Calu3 (cell line): ENCODE results near the gene JAK2. TPM values are rescaled to one million over a fixed set of nuclear protein-coding genes. Genes with fewer than 3 reads are reported as not detected.
"Not testable (repeated sequence)": the region's sequence is repeated elsewhere in the genome, so short reads cannot be mapped to it uniquely, and the experiment has no call there.

Experiments
- BruUV-seq: library from RNA; stranded (reverse); fragments of 400-500 nt; replicated peaks from 2 replicates; lab custom pipeline; 2021; lab: Mats Ljungman, UMichigan
- CTCF ChIA-PET: fragments of 300-600 bp; sonication (Branson Sonifier 250); formaldehyde crosslinking; loops from one replicate; lab custom pipeline; 2022; ENCODE audit warnings: antibody characterized with exemption; lab: Charles Lee
- DNase-seq: peaks from one replicate; pipeline ENCODE4 v3.0.0; 2022
- H3K27ac Mint-ChIP-seq: one replicate; pipeline ENCODE4 v1.8.0; 2022; ENCODE audit warnings: mixed read lengths; ENCODE audit not compliant: unreplicated experiment
- H3K27me3 Mint-ChIP-seq: one replicate; pipeline ENCODE4 v1.8.0; 2022; ENCODE audit warnings: mixed read lengths; ENCODE audit not compliant: unreplicated experiment
- H3K36me3 Mint-ChIP-seq: one replicate; pipeline ENCODE4 v1.8.0; 2022; ENCODE audit warnings: mild to moderate bottlenecking, moderate library complexity, mixed read lengths; ENCODE audit not compliant: insufficient read depth, unreplicated experiment
- H3K4me1 Mint-ChIP-seq: one replicate; pipeline ENCODE4 v1.8.0; 2022; ENCODE audit warnings: mild to moderate bottlenecking, low read depth, mixed read lengths; ENCODE audit not compliant: unreplicated experiment
- H3K4me3 Mint-ChIP-seq: one replicate; pipeline ENCODE4 v1.8.0; 2022; ENCODE audit warnings: mild to moderate bottlenecking, low read depth, moderate library complexity, mixed read lengths; ENCODE audit not compliant: unreplicated experiment
- H3K9me3 Mint-ChIP-seq: one replicate; pipeline ENCODE4 v1.8.0; 2022; ENCODE audit warnings: low read depth, mixed read lengths; ENCODE audit not compliant: unreplicated experiment
- CTCF ChIP-seq: fragments of 200-600 bp; IDR thresholded peaks from one replicate; pipeline ENCODE4 v1.8.0; 2022; ENCODE audit warnings: antibody characterized with exemption; ENCODE audit not compliant: unreplicated experiment
- intact Hi-C: fragments of 100-400 bp; cut with micrococcal nuclease; formaldehyde crosslinking; loops from one replicate; pipeline ENCODE4 v1.10.0; 2022; ENCODE audit not compliant: unreplicated experiment
- total RNA-seq: library from RNA; stranded (reverse); gene quantifications from 2 replicates; pipeline ENCODE4 v1.2.3, GENCODE V29; 2022

JAK2 gene
- total RNA-seq, 1 experiment from 2014 or later, result 6.3 TPM

DNA sequence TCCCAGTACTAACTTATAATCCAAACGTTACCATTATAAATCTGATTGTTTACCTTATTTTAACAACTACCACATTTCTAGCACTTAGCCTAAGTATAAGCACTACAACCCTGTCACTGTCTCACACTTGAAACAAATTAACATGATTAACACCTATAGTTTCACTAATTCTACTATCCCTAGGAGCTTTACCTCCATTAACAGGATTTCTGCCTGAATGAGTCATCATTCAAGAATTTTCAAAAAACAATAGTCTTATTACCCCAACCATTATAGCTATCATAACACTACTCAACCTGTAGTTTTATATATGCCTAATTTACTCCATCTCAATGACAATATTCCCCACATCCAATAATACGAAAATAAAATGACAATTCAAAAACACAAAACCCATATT is 110.7 kb downstream of the JAK2 start:
- H3K36me3 Mint-ChIP-seq, result no peaks in the 10 kb centered on the region
- no peaks in the 10 kb centered on the region for H3K4me1 Mint-ChIP-seq
- intact Hi-C loops, result no loop called here
- CTCF ChIA-PET, result no interaction called here
- DNase-seq, result no peak
- H3K27me3 Mint-ChIP-seq, result no peaks in the 10 kb centered on the region
- TF ChIP-seq CTCF, result no peak
- H3K4me3 Mint-ChIP-seq, result no peak overlapping the region
- H3K9me3 Mint-ChIP-seq, result no peaks in the 10 kb centered on the region
- BruUV-seq, result no TSS peak
- no peak overlapping the region for H3K27ac Mint-ChIP-seq

DNA sequence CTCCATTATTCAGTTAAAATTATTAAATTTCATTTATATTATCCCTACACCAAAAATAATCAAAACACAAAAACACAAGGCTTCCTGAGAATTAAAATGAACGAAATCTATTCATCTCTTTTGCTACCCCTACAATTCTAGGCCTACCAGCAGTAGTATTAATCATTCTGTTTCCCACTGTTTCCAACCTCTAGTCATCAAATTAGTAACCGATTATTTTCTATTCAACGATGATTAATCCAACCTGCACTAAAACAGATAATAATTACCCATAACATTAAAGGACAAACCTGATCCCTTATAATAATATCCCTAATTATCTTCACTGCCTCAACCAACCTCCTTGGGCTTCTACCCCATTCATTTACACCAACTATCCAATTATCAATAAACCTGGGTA is 114.4 kb downstream of the JAK2 start:
- Mint-ChIP-seq H3K4me3 (no peak overlapping the region), H3K27me3 (no peaks in the 10 kb centered on the region), H3K9me3 (peaks cover 14% of the 10 kb centered on the region), H3K36me3 (no peaks in the 10 kb centered on the region), H3K4me1 (no peaks in the 10 kb centered on the region), H3K27ac (no peak overlapping the region)
- no TSS peak for BruUV-seq
- CTCF ChIA-PET, result no interaction called here
- no peak for DNase-seq
- intact Hi-C loops, result no loop called here
- no peak for TF ChIP-seq CTCF

DNA sequence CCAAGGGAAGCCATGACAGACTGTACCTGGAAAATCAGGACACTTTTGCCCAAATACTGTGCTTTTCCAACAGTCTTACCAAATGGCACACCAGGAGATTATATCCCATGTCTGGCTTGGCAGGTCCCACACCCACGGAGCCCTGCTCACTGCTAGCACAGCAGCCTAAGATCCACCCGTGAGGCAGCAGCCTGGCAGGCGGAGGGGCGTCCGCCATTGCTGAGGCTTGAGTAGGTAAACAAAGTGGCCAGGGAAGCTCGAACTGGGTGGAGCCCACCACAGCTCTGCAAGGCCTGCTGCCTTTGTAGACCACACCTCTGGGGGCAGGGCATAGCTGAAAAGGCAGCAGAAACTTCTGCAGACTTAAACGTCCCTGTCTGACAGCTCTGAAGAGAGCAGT is 116.1 kb downstream of the JAK2 start:
- BruUV-seq, H3K4me3 Mint-ChIP-seq, H3K27me3 Mint-ChIP-seq, H3K27ac Mint-ChIP-seq, H3K36me3 Mint-ChIP-seq, H3K4me1 Mint-ChIP-seq, CTCF ChIA-PET, DNase-seq: not testable (repeated sequence)
- peaks cover 14% of the 10 kb centered on the region for H3K9me3 Mint-ChIP-seq
- intact Hi-C loops, result loop anchor here (2.0 kb wide), 1 partner anchor 24 kb away; no protein-coding TSS in a partner anchor

- BruUV-seq, intact Hi-C loops, H3K27me3 Mint-ChIP-seq, H3K36me3 Mint-ChIP-seq, H3K4me1 Mint-ChIP-seq, H3K27ac Mint-ChIP-seq, DNase-seq, H3K4me3 Mint-ChIP-seq, CTCF ChIA-PET: not testable (repeated sequence)
- peaks cover 14% of the 10 kb centered on the region for H3K9me3 Mint-ChIP-seq
These were observed 121.4 kb downstream of the JAK2 start for GRCh38 chr9:5106517-5106916.

GRCh38 chr9:5110867-5111681 is 126.0 kb downstream of the JAK2 start:
- H3K4me3 Mint-ChIP-seq, result no peak overlapping the region
- intact Hi-C loops, result no loop called here
- no peaks in the 10 kb centered on the region for H3K27me3 Mint-ChIP-seq
- H3K27ac Mint-ChIP-seq, result no peak overlapping the region
- CTCF ChIA-PET, result no interaction called here
- no peaks in the 10 kb centered on the region for H3K4me1 Mint-ChIP-seq
- no peaks in the 10 kb centered on the region for H3K36me3 Mint-ChIP-seq
- no TSS peak for BruUV-seq
- no peaks in the 10 kb centered on the region for H3K9me3 Mint-ChIP-seq
- TF ChIP-seq CTCF, result no peak
- DNase-seq, result no peak
